HG03095 (cell line): ENCODE data around the gene NT5C3B.
"Not testable (repeated sequence)": the region's sequence is repeated elsewhere in the genome, so short reads cannot be mapped to it uniquely, and the experiment has no call there.

ENCODE experiments used
- ATAC-seq: cut with Tn5 transposase; IDR thresholded peaks from one replicate; pipeline ENCODE4 v1.9.1; 2021; ENCODE audit warnings: moderate library complexity; ENCODE audit not compliant: unreplicated experiment

Gene NT5C3B

DNA sequence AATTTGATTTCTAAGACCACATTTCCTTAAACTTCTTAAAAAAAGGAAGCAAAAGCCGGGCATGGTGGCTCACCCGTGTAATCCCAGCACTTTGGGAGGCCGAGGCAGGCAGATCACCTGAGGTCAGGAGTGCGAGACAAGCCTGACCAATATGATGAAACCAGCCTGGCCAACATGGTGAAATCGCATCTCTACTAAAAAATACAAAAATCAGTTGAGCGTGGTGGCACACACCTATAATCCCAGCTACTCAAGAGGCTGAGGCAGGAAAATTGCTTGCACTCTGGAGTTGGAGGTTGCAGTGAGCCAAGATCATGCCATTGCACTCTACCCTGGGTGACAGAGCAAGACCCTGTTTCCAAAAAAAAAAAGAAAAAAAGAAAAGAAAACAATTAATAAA, 4.7 kb upstream of the NT5C3B start:
- not testable (repeated sequence) for ATAC-seq

DNA sequence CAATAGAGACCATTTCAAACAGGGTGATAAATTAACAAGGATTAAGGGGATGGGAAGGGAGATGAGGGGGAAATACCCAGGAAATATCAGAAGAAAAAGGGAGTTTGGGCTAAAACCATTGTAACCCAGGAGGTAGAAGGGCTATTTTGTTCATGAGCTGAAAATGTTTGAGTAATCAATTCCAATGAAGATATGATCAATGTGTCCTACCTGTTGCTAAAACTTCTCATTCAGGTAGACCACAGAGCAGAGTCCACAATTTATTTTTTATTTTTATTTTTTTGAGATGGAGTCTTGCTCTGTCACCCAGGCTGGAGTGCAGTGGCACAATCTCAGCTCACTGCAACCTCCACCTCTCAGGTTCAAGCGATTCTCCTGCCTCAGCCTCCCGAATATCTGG, 3.4 kb upstream of the NT5C3B start:
- not testable (repeated sequence) for ATAC-seq

DNA sequence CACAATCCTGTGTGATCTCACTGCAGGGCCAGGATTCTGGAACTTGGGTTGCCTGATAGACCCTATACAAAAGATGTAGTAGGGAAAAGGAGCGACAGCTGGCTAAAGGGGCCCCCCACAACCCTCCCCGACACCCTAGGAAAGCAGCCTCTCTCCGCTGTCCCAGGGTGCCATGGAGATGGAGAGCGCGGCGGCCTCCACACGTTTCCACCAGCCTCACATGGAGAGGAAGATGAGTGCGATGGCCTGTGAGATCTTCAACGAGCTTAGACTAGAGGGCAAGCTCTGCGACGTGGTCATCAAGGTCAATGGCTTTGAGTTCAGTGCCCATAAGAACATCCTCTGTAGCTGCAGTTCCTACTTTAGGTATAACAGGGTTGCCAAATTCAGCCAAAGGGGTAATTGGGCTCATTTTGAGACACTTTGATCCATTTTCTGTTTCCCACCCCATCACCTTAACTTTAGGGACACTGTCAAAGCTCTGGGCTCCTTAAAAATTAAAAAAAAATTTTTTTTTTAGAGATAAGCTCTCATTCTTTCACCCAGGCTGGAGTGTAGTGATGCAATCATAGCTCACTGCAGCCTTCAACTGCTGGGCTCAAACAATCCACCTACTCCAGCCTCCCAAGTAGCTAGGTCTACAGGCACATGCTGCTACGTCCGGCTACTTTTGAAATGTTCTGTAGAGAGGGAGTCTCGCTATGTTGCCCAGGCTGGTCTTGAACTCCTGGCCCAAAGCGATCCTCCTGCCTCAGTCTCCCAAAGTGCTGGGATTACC, 1.9 kb upstream of the NT5C3B start, which contains the start of gene KLHL10:
Gene KLHL10 (plus strand): TSS at position 65 of the 778 bp plus-strand sequence. CDS start 108 bp downstream, at position 173.
- ATAC-seq, result no peak

DNA sequence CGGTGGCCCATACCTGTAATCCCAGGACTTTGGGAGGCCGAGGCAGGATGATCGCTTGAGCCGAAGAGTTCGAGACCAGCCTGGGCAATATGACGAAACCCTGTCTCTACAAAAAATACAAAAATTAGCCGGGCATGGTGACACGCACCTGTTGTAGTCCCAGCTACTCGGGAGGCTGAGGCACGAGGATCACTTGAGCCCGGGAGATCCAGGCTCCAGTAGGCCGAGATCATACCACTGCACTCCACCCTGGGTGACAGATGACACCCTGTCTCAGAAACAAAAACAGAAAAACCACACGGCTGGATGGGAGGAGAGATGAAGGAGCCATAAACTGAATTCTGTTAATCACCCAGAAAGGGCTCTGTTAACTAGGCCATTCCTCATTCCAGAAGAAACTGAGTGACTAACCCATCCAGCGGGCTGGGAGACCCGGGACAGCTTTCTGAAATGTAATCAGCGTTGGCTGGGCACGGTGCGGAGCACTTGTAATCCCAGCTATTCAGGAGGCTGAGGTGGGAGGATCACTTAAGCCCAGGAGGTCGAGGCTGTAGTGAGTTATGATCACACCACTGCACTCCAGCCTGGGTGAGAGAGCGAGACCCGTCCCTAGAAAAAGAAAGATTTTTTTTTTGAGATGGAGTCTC, 641 bp upstream of the NT5C3B start:
- no peak for ATAC-seq

DNA sequence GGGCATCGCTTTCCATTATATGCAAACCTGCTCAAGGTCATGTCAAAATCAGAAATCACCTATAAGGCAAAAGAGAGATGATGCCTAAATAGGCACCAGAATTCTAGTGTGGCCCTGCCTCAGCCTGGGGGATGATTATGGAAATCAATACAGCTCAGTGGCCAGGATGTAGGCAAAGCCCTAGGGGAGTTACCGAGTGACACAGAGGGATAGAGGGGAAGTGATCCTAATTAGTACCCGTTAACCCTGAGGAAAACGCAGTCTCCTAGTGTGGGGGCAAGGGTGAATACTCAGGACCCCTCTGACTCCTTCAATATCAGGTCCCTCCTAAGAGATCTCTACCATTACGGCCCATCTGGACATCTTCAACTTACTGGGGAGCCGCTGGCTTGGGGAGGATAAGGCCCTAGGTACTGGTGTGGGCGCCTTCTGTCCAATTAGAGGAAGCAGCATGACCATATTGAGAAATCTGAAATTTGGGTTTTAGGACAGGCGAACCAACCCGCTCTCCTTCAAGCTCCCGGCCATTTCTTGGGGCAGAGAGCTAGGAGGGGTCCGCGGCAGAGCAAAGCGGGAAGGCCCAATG, 725 bp downstream of the NT5C3B start:
- ATAC-seq, result no peak

DNA sequence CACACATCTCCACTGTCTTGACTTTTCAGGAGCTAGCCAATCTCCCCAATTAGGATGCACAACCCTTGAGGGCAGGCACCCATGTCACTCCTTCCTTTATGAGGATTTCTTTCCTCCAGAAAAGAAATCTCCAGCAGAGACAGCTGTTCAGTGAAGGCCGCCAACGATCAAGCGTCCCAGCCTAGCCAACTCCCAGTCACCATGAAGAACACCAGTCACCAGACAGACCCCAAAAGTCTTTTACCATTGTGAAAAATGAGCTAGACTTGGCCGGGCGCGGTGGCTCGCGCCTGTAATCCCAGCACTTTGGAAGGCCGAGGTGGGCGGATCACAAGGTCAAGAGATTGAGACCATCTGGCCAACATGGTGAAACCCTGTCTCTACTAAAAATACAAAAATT, 6.1 kb downstream of the NT5C3B start:
- ATAC-seq, result not testable (repeated sequence)

DNA sequence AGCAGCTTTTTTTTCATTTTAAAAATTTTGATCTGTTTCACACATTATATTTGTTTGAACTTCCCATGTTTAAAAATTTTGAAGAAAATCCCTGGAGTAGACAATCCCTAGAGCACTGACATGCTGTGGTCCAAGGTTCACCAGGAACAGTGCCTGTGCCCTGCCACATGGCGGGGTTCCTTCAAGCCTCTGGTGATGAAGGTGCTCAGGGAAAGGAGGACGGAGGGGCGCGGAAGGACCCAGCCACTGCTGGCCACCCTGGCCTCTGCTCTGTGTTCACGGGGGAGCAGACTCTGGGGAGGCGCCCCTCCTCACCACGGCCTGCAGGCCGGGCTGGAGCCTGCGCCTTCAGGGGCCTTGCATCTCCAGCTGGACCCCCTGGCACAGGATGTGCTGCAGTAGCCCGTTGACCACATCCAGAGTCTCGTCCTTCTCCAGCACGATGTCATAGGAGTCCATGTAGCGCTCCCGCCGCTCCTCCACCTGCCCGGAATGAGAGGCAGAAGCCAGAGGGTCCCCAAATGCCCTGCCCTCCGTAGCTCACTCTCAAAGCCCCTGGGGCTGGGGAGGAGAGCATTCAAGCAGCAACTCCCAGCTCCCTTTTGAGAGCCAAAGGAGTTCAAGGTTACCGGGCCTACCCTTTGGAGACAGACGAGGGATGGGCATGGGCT, 10.7 kb downstream of the NT5C3B start:
- no peak for ATAC-seq

DNA sequence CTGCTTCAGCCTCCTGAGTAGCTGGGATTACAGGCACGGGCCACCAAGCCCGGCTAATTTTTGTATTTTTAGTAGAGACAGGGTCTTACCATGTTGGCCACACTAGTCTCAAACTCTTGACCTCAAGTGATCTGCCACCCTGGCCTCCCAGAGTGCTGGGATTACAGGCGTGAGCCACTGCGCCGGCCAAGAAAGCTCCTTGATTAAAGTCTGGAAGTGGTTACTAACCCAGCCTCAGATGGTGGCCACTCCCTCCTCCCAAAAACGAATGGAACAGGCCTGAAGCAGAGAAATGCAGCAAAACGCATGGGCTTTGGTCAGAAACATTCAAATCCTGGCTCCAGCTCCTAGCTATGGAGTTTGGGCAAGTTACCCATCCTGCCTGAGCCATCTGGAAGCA, 11.9 kb downstream of the NT5C3B start:
- no peak for ATAC-seq

DNA sequence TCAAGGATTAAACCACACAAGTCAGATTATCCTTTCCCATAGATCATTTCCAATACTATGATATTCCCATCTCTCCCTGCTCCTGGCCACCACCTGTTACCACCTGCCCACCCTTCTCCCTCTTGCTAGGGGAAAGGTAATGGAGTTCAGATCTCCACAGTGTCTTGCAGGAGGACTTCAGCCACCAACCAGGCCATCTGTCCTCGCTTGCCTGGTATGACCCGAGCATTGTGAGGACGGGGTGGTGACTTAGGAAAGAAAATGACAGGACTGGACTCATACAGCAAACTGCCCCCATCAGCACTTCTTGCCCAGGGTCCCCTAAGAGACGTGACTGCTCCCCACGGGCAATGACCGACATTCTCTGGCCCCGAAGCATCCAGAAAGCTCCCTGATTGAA, 12.5 kb downstream of the NT5C3B start:
- ATAC-seq, result no peak

DNA sequence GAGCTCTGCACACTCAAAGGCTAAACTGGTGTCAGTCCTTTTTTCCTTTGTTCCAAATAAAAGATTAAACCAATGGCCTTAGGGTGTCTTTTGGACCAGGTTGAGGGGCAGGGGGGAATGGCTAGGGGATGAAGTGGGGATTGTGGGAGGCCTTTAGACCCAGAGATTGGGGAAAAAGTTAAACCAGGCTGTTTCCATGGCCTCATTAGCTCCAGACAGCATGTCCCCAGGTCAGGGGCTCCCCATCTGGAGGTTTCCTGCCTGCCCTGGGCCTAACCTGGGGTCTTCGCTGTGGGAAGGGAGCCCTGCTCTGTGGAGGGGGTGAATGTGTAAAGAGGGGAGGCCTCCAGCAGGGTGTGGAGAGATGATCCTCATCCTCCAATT, 12.9 kb downstream of the NT5C3B start:
- no peak for ATAC-seq

DNA sequence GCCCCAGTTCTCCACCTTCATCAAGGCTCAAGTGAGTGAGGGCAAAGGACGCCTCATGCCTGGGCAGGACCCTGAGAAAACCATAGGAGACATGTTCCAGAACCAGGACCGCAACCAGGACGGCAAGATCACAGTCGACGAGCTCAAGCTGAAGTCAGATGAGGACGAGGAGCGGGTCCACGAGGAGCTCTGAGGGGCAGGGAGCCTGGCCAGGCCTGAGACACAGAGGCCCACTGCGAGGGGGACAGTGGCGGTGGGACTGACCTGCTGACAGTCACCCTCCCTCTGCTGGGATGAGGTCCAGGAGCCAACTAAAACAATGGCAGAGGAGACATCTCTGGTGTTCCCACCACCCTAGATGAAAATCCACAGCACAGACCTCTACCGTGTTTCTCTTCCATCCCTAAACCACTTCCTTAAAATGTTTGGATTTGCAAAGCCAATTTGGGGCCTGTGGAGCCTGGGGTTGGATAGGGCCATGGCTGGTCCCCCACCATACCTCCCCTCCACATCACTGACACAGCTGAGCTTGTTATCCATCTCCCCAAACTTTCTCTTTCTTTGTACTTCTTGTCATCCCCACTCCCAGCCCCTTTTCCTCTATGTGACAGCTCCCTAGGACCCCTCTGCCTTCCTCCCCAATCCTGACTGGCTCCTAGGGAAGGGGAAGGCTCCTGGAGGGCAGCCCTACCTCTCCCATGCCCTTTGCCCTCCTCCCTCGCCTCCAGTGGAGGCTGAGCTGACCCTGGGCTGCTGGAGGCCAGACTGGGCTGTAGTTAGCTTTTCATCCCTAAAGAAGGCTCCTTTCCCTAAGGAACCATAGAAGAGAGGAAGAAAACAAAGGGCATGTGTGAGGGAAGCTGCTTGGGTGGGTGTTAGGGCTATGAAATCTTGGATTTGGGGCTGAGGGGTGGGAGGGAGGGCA, 13.6 kb downstream of the NT5C3B start:
- no peak for ATAC-seq

DNA sequence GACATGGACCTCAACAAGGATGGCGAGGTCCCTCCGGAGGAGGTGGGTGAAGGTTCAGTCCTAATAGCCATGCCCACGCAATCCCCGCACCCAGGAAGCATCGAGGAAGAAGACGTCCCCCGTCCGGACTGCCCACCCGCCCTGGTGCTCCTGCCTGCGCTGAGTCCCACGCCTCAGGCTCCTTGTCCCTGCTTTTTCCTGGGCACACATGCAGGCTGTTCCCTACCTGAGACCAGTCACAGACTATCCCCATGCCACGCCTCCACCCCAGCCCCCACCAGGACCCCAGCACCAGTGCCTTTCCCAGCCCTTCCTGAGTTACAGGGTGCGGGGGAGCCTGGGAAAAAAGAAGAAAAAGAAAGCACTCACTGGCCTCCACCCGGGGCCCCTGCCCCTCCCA, 14.3 kb downstream of the NT5C3B start:
- no peak for ATAC-seq

DNA sequence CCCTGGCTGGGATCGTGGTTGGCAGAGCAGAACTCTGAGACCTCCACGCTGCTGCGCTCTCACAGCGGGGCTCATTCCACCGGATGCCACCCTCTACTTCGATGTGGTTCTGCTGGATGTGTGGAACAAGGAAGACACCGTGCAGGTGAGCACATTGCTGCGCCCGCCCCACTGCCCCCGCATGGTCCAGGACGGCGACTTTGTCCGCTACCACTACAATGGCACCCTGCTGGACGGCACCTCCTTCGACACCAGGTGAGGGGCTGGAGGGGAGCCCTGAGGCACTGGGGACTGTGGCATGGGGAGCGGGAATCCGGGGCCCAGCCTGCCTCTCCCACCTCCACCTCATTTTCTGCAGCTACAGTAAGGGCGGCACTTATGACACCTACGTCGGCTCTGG, 18.0 kb downstream of the NT5C3B start:
- no peak for ATAC-seq

DNA sequence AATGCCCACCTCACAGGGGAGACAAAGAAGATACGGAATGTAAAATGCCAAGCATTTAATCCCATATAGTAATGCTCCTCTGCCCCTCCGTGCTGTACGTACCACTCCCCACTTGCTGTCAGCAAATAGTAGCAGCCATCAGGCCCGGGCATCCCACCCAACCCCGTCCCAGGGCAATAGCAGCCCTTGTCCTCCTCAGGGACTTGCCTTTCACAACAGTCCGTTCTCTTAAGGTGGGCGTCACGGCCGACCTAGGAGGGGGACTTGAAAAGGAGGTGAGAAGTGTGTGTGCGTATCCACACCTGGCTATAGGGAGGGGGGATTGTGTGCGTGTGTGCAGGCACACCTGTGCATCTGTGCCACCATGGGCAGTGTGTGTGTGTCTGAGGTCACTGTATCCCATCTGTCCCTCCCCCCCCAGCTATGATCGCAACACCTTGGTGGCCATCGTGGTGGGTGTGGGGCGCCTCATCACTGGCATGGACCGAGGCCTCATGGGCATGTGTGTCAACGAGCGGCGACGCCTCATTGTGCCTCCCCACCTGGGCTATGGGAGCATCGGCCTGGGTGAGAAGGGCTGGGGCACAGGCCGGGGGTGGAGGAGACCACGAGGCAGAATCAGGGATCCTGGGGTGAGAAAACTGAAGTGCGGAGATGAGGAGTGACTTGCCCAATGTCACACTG, 19.3 kb downstream of the NT5C3B start:
- ATAC-seq, result no peak

DNA sequence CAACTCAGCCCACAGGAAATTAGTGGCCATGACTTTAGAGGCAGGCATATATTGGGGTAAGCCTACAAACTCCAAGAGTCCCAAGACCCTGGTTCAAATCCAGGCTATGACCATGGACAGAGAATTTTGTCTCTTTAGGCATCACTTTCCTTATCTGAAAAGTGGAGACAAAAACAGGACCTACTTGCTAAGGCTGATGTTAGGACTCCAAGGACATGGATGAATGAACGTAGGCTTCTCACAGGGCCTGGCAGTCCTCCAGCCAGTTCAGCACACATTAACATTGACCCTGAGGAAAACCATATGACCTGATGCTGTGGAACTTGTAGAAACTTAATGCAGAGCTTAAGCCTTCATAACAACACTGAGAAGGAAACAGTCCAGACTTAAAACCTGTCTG, 21.8 kb downstream of the NT5C3B start:
- ATAC-seq, result no peak

DNA sequence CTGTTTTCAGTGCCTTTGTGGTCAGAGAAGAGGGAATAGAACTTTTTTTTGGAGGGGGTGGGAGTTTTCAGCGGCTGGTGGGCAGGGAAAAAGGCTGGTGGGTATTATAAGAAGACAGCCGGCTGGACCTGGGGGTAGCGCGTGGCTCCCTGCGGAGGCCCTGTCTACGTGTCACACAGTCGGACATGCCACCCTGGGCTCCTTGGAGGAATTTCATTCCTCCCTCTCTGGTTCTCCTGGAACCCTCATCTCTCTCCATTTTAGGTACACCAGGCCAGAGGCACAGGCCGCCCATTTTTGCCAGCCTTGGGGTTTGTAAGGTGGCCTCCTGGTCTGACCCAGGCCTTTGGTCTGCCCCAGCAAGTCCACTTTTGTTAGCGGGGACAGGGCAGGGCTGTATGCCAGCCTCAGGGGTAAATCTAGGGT, 22.3 kb downstream of the NT5C3B start:
- ATAC-seq, result no peak

DNA sequence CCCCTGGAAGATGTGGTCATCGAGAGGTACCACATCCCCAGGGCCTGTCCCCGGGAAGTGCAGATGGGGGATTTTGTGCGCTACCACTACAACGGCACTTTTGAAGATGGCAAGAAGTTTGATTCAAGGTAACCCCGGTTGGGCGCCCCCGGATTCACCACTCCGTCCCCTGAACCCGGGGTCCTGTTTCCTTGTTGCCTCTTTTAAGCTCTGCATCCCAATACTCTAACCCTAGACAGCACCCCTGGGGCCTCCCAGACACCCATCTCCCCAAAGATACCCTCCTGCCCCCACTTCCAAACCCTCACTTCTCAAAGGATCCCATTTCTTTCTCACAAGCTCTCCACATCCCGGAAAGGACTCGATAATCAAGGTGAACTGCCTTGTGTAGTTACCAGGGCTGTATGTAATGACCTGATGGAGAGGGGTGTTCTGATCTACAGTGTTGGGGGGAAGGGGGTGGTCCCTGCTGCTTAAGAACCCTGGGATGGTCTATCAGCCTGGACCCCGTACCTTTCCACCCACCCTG, 22.8 kb downstream of the NT5C3B start:
- no peak for ATAC-seq

DNA sequence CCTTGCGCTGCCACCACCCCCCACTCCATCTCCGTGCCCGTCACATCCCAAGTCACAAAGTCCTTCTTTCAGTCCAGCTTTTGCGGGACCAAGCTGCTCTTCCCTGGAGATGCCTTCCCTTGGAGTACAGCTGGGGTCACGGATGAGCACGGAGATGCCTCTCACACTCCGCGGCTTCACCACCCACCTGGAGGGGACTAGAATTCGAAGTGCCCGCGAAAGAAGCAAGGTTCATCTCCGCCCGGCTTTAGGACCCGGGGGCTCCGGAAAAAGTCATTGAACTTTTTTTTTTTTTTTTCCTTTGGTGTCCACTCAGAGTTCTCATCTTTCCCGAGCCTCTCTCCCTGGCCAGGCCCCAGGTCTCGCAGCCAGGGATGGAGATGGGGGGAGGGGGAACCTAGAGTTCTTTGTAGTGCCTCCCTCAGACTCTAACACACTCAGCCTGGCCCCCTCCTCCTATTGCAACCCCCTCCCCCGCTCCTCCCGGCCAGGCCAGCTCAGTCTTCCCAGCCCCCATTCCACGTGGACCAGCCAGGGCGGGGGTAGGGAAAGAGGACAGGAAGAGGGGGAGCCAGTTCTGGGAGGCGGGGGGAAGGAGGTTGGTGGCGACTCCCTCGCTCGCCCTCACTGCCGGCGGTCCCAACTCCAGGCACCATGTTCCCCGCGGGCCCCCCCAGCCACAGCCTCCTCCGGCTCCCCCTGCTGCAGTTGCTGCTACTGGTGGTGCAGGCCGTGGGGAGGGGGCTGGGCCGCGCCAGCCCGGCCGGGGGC, 23.5 kb downstream of the NT5C3B start, which contains the start of gene FKBP10:
Gene FKBP10 (plus strand): TSS at position 624 of the 771 bp plus-strand sequence. CDS start 31 bp downstream, at position 655.
- no peak for ATAC-seq
